ENCODE results near the gene OR10H5.

- no peak for TF ChIP-seq TARDBP (IDR thresholded peaks at IDR 0.05)
- TF ChIP-seq FOXK2 (IDR thresholded peaks at IDR 0.05) = no peak
- TF ChIP-seq CTBP1 (IDR thresholded peaks at IDR 0.05; ENCODE audit: borderline replicate concordance) = no peak
- no peak for TF ChIP-seq FOXM1 (IDR thresholded peaks at IDR 0.05; ENCODE audit: borderline replicate concordance)
- no peak for TF ChIP-seq ELF4 (IDR thresholded peaks at IDR 0.05)
- no peak for TF ChIP-seq HDGF (IDR thresholded peaks at IDR 0.05; ENCODE audit: borderline replicate concordance)
Measured at GRCh38 chr19:15841875-15842569, 54.6 kb downstream of the OR10H5 start.

Data from HEK293T (cell line).